GM12801 (cell line): Measurements from ENCODE around the gene HOXC13.

ENCODE experiments used
- TF ChIP-seq, protein P1 (sequence below): IDR thresholded peaks from one replicate; pipeline ENCODE4 v1.5.1; 2011; ENCODE audit warnings: control low read depth; ENCODE audit not compliant: insufficient read length; ENCODE audit errors: extremely low read depth

HOXC13 gene

DNA sequence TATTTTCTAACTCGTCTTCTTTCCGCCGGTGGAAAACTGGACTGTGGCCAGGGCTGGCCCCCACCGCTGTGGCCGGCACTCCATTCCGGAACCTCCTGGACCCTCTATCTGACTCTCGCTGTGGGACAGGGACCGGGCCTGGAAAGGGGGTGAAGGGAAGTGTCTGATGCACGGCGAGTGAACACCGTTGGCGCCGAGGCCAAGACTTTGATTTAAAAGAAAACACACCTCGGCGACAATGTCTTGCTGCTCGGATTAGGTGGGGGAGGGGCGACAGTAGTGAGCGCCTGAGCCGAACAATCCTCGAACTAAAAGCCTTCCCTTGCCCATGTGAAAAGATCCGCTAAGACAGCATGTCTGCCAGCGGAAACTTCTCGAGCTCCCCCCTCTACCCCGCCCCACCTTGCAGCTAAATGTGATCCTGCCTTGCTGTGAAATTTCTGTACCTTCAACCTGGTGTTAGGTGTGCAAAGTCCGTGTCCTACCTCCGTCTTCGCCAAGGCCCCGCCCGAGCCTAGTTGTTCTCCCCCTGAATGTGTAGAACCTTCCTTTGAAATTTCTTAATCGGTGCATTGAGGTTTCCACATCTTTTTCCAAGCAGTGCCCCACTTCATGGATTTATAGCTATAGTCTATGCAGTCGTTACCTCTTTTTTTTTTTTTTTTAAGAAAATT lies 37.0 kb downstream of the HOXC13 start:
- TF ChIP-seq, protein P1, sequence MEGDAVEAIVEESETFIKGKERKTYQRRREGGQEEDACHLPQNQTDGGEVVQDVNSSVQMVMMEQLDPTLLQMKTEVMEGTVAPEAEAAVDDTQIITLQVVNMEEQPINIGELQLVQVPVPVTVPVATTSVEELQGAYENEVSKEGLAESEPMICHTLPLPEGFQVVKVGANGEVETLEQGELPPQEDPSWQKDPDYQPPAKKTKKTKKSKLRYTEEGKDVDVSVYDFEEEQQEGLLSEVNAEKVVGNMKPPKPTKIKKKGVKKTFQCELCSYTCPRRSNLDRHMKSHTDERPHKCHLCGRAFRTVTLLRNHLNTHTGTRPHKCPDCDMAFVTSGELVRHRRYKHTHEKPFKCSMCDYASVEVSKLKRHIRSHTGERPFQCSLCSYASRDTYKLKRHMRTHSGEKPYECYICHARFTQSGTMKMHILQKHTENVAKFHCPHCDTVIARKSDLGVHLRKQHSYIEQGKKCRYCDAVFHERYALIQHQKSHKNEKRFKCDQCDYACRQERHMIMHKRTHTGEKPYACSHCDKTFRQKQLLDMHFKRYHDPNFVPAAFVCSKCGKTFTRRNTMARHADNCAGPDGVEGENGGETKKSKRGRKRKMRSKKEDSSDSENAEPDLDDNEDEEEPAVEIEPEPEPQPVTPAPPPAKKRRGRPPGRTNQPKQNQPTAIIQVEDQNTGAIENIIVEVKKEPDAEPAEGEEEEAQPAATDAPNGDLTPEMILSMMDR, result no peak

- TF ChIP-seq, protein P1, result no peak
These were observed 37.7 kb downstream of the HOXC13 start for GRCh38 chr12:53976172-53976822.

- TF ChIP-seq, protein P1, result no peak
These were observed 38.4 kb downstream of the HOXC13 start for GRCh38 chr12:53976823-53977595.

DNA sequence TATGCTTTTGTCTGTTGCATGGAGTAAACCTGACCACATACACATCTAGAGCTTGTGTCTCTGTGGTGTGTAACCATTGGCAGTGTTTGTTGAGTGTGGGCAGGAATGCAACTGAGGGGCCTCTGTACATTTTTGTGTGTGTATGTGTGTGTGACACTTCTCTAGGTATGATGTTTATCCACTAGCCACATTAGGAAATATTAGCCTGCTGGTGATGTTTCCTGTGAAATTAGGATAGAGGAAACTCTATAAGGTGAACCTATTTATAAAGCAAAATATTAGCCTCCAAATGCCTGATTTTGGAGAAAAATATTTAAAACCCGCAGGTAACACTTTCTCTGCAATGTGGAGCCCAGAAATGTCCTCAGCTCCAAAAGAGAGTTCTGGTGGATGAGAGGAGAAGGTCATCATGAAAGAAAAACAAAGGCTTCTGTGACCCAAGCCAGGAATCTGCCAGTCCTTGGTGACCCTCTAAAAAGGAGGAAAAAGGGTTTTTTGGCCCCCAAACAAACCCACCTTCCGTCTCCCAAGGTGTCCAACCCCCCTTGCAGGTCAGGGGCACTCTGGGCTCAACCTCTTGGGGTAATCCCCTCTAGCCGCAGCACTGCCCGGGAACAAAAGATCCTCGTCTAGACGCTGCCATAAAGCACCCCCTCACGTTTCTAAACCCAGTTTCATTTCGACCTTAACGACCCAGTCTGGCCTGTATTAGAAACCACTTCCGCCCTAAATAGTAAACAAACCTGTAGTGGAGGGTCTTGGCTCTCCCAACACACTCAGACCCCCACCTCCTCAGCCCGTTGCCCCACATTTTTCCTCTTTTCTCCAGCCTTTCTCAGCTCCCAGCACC lies 39.2 kb downstream of the HOXC13 start:
- TF ChIP-seq, protein P1, result no peak

DNA sequence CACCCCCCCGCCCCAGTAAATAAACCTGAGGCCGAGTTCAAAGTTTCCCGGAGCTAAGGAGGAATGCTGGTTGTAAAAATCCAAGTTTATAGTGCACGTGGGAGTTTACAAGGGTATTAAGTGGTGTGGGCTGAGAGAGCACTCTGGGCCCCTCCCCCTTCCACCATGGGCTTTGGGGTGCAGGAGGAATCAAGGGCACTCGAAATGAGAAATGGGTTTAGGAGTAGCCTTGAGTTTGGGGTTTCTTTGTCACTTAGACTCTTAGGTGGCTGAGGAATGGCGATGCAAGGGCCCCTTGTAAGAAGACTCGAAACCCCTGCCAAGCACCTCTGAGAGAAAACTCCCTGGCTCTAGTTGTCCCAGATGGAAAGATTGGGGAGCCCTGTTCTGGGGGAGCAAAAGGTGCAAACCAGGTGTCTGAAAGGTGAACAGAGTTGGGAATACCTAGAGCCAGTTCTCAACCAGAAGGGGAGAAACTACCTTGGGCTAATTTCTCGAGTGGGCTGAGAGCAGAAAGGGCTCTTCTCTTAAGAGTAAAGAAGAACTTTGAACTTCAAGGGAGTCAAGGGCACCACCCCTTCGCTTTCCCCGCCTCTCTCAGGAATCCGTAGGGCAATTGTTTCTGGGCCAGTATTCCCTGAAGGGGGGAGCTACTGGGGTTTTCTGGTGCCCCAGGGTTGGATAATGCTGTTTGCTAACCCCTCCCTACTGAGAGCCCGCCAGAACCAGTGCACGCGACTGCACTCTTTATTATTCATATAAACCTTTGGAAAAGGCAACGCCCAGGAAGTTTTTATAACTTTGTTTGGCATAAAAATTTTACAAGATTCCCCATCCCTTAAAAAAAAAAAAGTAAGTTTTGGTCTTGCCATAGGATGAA lies 40.1 kb downstream of the HOXC13 start:
- TF ChIP-seq, protein P1, result no peak

GRCh38 chr12:53980104-53980801 lies 41.6 kb downstream of the HOXC13 start:
- TF ChIP-seq, protein P1, result no peak
